B cell (primary cell): Measurements from ENCODE around the gene VPS13D.

Experiments used
- EZH2 ChIP-seq: IDR thresholded peaks from 2 replicates; pipeline ENCODE4 v1.6.1; 2012; ENCODE audit warnings: borderline replicate concordance, low read depth, mild to moderate bottlenecking, moderate library complexity, low read length; ENCODE audit not compliant: insufficient read depth, poor library complexity, severe bottlenecking
- TF ChIP-seq, protein P1 (sequence below): fragments of 200-600 bp; IDR thresholded peaks from one replicate; pipeline ENCODE4 v1.8.0; 2022; ENCODE audit warnings: antibody characterized with exemption, mild to moderate bottlenecking

DNA sequence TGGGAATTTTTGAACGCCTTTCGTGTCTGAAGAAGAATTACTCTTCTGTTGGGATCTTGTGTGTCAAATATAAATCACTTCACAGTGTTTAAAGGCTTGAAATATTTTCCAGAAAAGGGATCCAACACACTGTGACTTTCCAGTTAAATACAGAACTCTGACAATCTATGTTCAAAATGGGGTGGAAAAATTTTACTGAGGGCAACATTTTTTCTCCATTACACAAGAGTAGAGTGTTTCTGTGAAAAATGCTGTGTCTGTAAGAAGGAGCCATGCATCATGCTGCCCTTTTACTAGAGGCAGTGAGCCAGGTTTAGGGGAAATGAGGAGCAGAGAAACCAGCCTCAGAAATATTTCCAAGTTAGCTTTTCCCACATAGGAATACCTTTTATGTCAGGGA is 86.5 kb downstream of the VPS13D start:
- TF ChIP-seq, protein P1, sequence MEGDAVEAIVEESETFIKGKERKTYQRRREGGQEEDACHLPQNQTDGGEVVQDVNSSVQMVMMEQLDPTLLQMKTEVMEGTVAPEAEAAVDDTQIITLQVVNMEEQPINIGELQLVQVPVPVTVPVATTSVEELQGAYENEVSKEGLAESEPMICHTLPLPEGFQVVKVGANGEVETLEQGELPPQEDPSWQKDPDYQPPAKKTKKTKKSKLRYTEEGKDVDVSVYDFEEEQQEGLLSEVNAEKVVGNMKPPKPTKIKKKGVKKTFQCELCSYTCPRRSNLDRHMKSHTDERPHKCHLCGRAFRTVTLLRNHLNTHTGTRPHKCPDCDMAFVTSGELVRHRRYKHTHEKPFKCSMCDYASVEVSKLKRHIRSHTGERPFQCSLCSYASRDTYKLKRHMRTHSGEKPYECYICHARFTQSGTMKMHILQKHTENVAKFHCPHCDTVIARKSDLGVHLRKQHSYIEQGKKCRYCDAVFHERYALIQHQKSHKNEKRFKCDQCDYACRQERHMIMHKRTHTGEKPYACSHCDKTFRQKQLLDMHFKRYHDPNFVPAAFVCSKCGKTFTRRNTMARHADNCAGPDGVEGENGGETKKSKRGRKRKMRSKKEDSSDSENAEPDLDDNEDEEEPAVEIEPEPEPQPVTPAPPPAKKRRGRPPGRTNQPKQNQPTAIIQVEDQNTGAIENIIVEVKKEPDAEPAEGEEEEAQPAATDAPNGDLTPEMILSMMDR, result no peak
- TF ChIP-seq EZH2, result no peak
